Hepatocyte (in vitro differentiated cells): ENCODE data around the gene FMO1. TPM values are rescaled to one million over a fixed set of nuclear protein-coding genes. Genes with fewer than 3 reads are reported as not detected.

Source experiments
- DNase-seq: peaks from one replicate; pipeline ENCODE4 v3.0.0-alpha.2; 2016; ENCODE audit warnings: low spot score
- H2AFZ ChIP-seq: fragments of 200-600 bp; sonication (generic); 2 replicates; pipeline ENCODE4 v1.6.0; 2016; ENCODE audit warnings: antibody characterized with exemption, mild to moderate bottlenecking
- H3K27ac ChIP-seq: fragments of 200-600 bp; sonication (generic); 2 replicates; pipeline ENCODE4 v1.5.1; 2016; ENCODE audit warnings: mild to moderate bottlenecking
- H3K27me3 ChIP-seq: fragments of 200-600 bp; sonication (generic); 2 replicates; pipeline ENCODE4 v1.6.1; 2016
- H3K36me3 ChIP-seq: fragments of 200-600 bp; sonication (generic); replicated peaks from 2 replicates; pipeline ENCODE4 v1.5.1; 2016; ENCODE audit warnings: low read depth; ENCODE audit not compliant: insufficient read depth
- H3K4me1 ChIP-seq: fragments of 200-600 bp; sonication (generic); 2 replicates; pipeline ENCODE4 v1.5.1; 2016; ENCODE audit warnings: mild to moderate bottlenecking, moderate library complexity; ENCODE audit not compliant: insufficient read depth
- H3K4me2 ChIP-seq: fragments of 200-600 bp; sonication (generic); 2 replicates; pipeline ENCODE4 v1.6.0; 2016
- H3K4me3 ChIP-seq: fragments of 200-600 bp; sonication (generic); 2 replicates; pipeline ENCODE4 v1.5.1; 2016; ENCODE audit warnings: mild to moderate bottlenecking
- H3K79me2 ChIP-seq: fragments of 200-600 bp; sonication (generic); 2 replicates; pipeline ENCODE4 v1.6.0; 2017; ENCODE audit warnings: mild to moderate bottlenecking
- H3K9me2 ChIP-seq: fragments of 200-600 bp; sonication (generic); replicated peaks from 2 replicates; pipeline ENCODE4 v1.6.0; 2017; ENCODE audit warnings: mild to moderate bottlenecking; ENCODE audit not compliant: insufficient read depth
- H3K9me3 ChIP-seq: fragments of 200-600 bp; sonication (generic); 2 replicates; pipeline ENCODE4 v1.5.1; 2016; ENCODE audit warnings: low read depth, mild to moderate bottlenecking
- H4K20me1 ChIP-seq: fragments of 200-600 bp; sonication (generic); 2 replicates; pipeline ENCODE4 v1.6.0; 2016; ENCODE audit warnings: mild to moderate bottlenecking; ENCODE audit not compliant: insufficient read depth, poor library complexity, severe bottlenecking
- EZH2 ChIP-seq: fragments of 200-600 bp; sonication (generic); IDR thresholded peaks from 2 replicates; pipeline ENCODE4 v1.6.1; 2016; ENCODE audit warnings: antibody characterized with exemption, mild to moderate bottlenecking, borderline replicate concordance
- EZH2phosphoT487 ChIP-seq: fragments of 200-600 bp; sonication (generic); IDR thresholded peaks from one replicate; pipeline ENCODE4 v1.6.1; 2018; ENCODE audit warnings: antibody characterized with exemption, mild to moderate bottlenecking, low read depth, moderate library complexity; ENCODE audit not compliant: unreplicated experiment, severe bottlenecking
- whole genome bisulfite sequencing: methylation state at CpG from one replicate; pipeline ENCODE4 v1.1.6; 2016; ENCODE audit warnings: low lambda C conversion rate; ENCODE audit errors: missing lambda C conversion rate; 5-methylcytosine and 5-hydroxymethylcytosine counted together
- polyA plus RNA-seq: library from polyadenylated mRNA; unstranded; fragments of >200 nt; fragmentation: Nextera tagmentation; extraction: Ambion mirVana; gene quantifications from 2 replicates; pipeline ENCODE4 v1.2.1, GENCODE V29; 2016
- total RNA-seq: library from RNA; depleted of rRNA; stranded (reverse); fragments of >200 nt; gene quantifications from 2 replicates; pipeline ENCODE4 v1.2.3, GENCODE V29; 2014
- TF ChIP-seq, protein P1 (sequence below): fragments of 200-600 bp; sonication (generic); IDR thresholded peaks from 2 replicates; pipeline ENCODE4 v1.5.1; 2016; ENCODE audit warnings: antibody characterized with exemption, mild to moderate bottlenecking; ENCODE audit not compliant: poor library complexity

FMO1 gene
- total and polyA plus RNA-seq, 2 experiments from 2014 or later: 51.2 to 79.6 TPM

GRCh38 chr1:171279234-171279633 is 30.9 kb downstream of the FMO1 start:
- H2AFZ ChIP-seq: no peak overlapping the region
- no peak overlapping the region for H3K4me2 ChIP-seq
- TF ChIP-seq EZH2phosphoT487 (no peak), EZH2 (no peak)
- TF ChIP-seq, protein P1, sequence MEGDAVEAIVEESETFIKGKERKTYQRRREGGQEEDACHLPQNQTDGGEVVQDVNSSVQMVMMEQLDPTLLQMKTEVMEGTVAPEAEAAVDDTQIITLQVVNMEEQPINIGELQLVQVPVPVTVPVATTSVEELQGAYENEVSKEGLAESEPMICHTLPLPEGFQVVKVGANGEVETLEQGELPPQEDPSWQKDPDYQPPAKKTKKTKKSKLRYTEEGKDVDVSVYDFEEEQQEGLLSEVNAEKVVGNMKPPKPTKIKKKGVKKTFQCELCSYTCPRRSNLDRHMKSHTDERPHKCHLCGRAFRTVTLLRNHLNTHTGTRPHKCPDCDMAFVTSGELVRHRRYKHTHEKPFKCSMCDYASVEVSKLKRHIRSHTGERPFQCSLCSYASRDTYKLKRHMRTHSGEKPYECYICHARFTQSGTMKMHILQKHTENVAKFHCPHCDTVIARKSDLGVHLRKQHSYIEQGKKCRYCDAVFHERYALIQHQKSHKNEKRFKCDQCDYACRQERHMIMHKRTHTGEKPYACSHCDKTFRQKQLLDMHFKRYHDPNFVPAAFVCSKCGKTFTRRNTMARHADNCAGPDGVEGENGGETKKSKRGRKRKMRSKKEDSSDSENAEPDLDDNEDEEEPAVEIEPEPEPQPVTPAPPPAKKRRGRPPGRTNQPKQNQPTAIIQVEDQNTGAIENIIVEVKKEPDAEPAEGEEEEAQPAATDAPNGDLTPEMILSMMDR: no peak
- 87% methylated on average over 2 of the region's 2 CpGs for WGBS
- H3K4me1 ChIP-seq: no peaks in the 10 kb centered on the region
- no peaks in the 10 kb centered on the region for H3K36me3 ChIP-seq
- no peak overlapping the region for H3K27ac ChIP-seq
- DNase-seq: no peak
- no peaks in the 10 kb centered on the region for H3K79me2 ChIP-seq
- no peaks in the 10 kb centered on the region for H3K9me2 ChIP-seq
- no peaks in the 10 kb centered on the region for H3K27me3 ChIP-seq
- no peak overlapping the region for H3K4me3 ChIP-seq
- H4K20me1 ChIP-seq: no peaks in the 10 kb centered on the region
- H3K9me3 ChIP-seq: no peaks in the 10 kb centered on the region

DNA sequence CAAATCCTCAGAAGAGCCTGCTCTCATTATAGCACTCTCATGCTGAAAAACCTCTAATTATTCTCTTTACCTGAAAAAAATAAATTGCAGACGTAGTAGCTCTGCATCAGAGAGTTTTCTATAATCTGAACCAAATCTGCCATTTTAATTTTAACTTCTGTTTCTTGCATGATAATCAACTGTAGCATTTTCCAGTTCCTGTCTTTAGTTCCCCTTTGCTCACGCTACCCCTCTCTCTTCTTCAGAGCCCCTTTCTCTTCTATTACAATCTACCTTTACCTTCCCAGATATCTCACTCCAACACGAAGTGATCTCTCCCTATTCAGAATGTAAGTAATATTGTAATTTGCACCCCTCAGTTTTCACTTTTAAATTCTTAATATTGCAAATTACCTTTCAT is 31.4 kb downstream of the FMO1 start:
- no peak for DNase-seq
- Histone ChIP-seq H4K20me1 (no peaks in the 10 kb centered on the region), H3K36me3 (no peaks in the 10 kb centered on the region), H3K4me2 (no peak overlapping the region), H3K9me3 (no peaks in the 10 kb centered on the region), H3K9me2 (no peaks in the 10 kb centered on the region), H3K4me3 (no peak overlapping the region), H2AFZ (no peak overlapping the region), H3K4me1 (no peaks in the 10 kb centered on the region), H3K79me2 (no peaks in the 10 kb centered on the region), H3K27ac (no peak overlapping the region), H3K27me3 (no peaks in the 10 kb centered on the region)
- TF ChIP-seq, protein P1: no peak
- TF ChIP-seq EZH2phosphoT487 (no peak), EZH2 (no peak)
- WGBS: 95% methylated on average over 3 of the region's 3 CpGs

DNA sequence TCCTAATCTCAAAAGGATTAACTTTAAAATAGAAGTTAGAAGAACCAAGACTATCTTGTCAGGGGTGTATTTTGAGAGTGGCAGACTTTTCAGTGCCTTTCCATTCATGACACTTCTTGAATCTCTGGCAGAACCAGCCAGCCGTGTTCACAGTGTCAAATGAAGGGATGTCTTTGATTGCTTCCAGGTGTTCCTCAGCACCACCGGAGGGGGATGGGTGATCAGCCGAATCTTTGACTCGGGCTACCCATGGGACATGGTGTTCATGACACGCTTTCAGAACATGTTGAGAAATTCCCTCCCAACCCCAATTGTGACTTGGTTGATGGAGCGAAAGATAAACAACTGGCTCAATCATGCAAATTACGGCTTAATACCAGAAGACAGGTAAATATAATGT is 32.3 kb downstream of the FMO1 start:
- DNase-seq: no peak
- no peaks in the 10 kb centered on the region for H3K79me2 ChIP-seq
- H4K20me1 ChIP-seq: no peaks in the 10 kb centered on the region
- no peak overlapping the region for H3K4me3 ChIP-seq
- H3K27me3 ChIP-seq: no peaks in the 10 kb centered on the region
- H3K9me3 ChIP-seq: no peaks in the 10 kb centered on the region
- no peaks in the 10 kb centered on the region for H3K36me3 ChIP-seq
- H3K4me1 ChIP-seq: no peaks in the 10 kb centered on the region
- H3K27ac ChIP-seq: no peak overlapping the region
- H3K4me2 ChIP-seq: no peak overlapping the region
- TF ChIP-seq EZH2 (no peak), EZH2phosphoT487 (no peak)
- TF ChIP-seq, protein P1: no peak
- 75% methylated on average over 7 of the region's 7 CpGs for WGBS
- no peaks in the 10 kb centered on the region for H3K9me2 ChIP-seq
- no peak overlapping the region for H2AFZ ChIP-seq
